Measurements from ENCODE around the gene ATAD2B. TPM values are rescaled to one million over a fixed set of nuclear protein-coding genes. Genes with fewer than 3 reads are reported as not detected.
"Not testable (repeated sequence)": the region's sequence is repeated elsewhere in the genome, so short reads cannot be mapped to it uniquely, and the experiment has no call there.

Gene ATAD2B
- total RNA-seq = 10 to 100 TPM; 17.1 to 45.4 (median 22.9) TPM

GRCh38 chr2:23926750-23927571 lies at the start of gene ATAD2B:
Gene ATAD2B, minus strand, starts transcription at chr2:23927123. Its CDS starts 353 bp downstream, at chr2:23926770.
- peak; percentile 97 for ATAC-seq (ENCODE audit: low FRiP score)
- peak in 2 of 3 donors; percentile 34 to 42 for TF ChIP-seq CTCF (IDR thresholded peaks at IDR 0.05)

GRCh38 chr2:23967846-23968245 lies 40.9 kb upstream of the ATAD2B start:
- TF ChIP-seq CTCF (IDR thresholded peaks at IDR 0.05) = no peak
- DNase-seq (ENCODE audit: low spot score) (no peak), ATAC-seq (ENCODE audit: low FRiP score) (no peak)

More at GRCh38 chr2:23926750-23927571, at the start of gene ATAD2B:
- DNase-seq (ENCODE audit: low spot score) = peak; percentile 48

- DNase-seq (ENCODE audit: low spot score) (no peak), ATAC-seq (ENCODE audit: low FRiP score) (no peak)
- no peak for TF ChIP-seq CTCF (IDR thresholded peaks at IDR 0.05)
Measured at GRCh38 chr2:23954325-23955014, 27.5 kb upstream of the ATAD2B start.

GRCh38 chr2:23953625-23954024 lies 26.7 kb upstream of the ATAD2B start:
- ATAC-seq (ENCODE audit: low FRiP score) (no peak), DNase-seq (ENCODE audit: low spot score) (no peak)
- no peak for TF ChIP-seq CTCF (IDR thresholded peaks at IDR 0.05)

- not testable (repeated sequence) for DNase-seq (ENCODE audit: low spot score)
Measured at GRCh38 chr2:23952558-23952957, 25.6 kb upstream of the ATAD2B start.

GRCh38 chr2:23947350-23947749 lies 20.4 kb upstream of the ATAD2B start:
- TF ChIP-seq CTCF (IDR thresholded peaks at IDR 0.05) = no peak
- no peak for DNase-seq (ENCODE audit: low spot score)
- ATAC-seq (ENCODE audit: low FRiP score) = no peak

More at GRCh38 chr2:23952558-23952957, 25.6 kb upstream of the ATAD2B start:
- not testable (repeated sequence) for ATAC-seq (ENCODE audit: low FRiP score)

- no peak for TF ChIP-seq CTCF (IDR thresholded peaks at IDR 0.05)
- ATAC-seq (ENCODE audit: low FRiP score) (no peak), DNase-seq (ENCODE audit: low spot score) (no peak)
Measured at GRCh38 chr2:23944976-23945375, 18.1 kb upstream of the ATAD2B start.

Measured in omental fat pad (tissue), 4 donors.